Gastroesophageal sphincter (tissue), 3 donors: Measurements from ENCODE around the gene ATF5.

Experiments used
- CTCF ChIP-seq, 4 experiments: fragments of 200-600 bp in 2 of 4; fragments of 450-650 bp in 2 of 4; sonication (generic) in 1 of 4; IDR thresholded peaks; one replicate each; pipeline ENCODE4 v1.5.1; 2017 to 2019; ENCODE audit warnings: antibody characterized with exemption in 4 of 4, mild to moderate bottlenecking in 2 of 4, moderate library complexity in 2 of 4
- POLR2A ChIP-seq, 2 donors: fragments of 450-650 bp; IDR thresholded peaks; one replicate each; pipeline ENCODE4 v1.6.1; 2017; ENCODE audit warnings: antibody characterized with exemption in 2 of 2, mild to moderate bottlenecking in 2 of 2, moderate library complexity in 1 of 2
- POLR2AphosphoS5 ChIP-seq: sonication (generic); formaldehyde crosslinking; IDR thresholded peaks from one replicate; pipeline ENCODE4 v1.6.1; 2017; ENCODE audit warnings: antibody characterized with exemption

GRCh38 chr19:49891393-49891792 is 37.6 kb upstream of the ATF5 start:
- no peak for TF ChIP-seq CTCF (IDR thresholded peaks at IDR 0.05)
- TF ChIP-seq POLR2AphosphoS5, result no peak
- no peak for TF ChIP-seq POLR2A (IDR thresholded peaks at IDR 0.05)
